Measurements from ENCODE around the gene CYB5R3.
"Not testable (repeated sequence)": the region's sequence is repeated elsewhere in the genome, so short reads cannot be mapped to it uniquely, and the experiment has no call there.

Gene CYB5R3

DNA sequence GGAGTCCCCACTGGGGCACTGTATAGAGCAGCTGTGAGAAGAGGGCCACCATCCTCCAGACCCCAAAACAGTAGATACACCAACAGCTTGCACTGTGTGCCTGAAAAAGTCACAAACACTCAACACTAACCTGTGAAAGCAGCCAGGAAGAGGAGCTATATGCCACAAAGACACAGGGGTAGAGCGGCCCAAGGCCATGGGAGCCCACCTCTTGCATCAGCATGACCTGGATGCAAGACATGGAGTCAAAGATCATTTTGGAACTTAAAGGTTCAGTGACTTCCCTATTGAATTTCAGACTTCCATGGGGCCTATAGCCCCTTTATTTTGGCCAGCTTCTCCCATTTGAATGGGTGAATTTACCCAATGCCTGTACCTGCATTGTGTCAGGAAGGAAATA, 29.7 kb upstream of the CYB5R3 start:
- no peak for DNase-seq (ENCODE audit: low spot score)

DNA sequence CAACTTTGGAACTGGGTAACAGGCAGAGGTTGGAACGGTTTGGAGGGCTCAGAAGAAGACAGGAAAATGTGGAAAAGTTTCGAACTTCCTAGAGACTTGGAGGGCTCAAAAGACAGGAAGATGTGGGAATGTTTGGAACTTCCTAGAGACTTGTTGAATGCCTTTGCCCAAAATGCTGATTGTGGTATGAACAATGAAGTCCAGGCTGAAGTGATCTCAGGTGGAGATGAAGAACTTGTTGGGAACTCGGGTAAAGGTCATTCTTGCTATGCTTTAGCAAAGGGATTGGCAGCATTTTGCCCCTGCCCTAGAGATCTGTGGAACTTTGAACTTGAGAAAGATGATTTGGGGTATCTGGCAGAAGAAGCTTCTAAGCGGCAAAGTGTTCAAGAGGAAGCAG, 28.7 kb upstream of the CYB5R3 start:
- DNase-seq (ENCODE audit: low spot score): not testable (repeated sequence)

DNA sequence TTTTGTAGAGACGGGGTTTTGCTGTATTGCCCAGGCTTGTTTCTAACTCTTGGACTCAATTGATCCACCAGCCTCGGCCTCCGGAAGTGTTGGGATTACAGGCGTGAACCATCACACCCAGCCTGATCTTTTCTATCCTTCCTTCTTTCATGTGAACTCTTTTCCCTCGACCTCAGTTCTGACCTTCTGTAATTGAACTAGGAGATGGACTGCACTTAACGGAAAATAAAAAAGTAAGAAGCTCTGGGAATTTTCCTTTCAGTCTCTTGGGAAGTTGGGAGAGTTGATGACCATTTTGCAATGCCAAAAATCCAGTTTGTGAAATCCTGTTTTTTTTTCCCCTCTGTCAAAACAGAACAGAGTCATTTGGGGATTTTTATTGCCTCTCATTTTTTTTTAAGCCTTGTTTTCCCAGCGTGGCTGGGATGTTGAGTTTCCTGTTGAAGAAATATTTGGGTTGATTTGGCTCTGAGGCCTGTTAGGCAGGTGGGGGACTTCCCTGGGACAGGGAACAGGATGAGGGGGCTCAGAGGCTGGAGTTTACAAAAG, 26.9 kb upstream of the CYB5R3 start:
- no peak for DNase-seq (ENCODE audit: low spot score)

DNA sequence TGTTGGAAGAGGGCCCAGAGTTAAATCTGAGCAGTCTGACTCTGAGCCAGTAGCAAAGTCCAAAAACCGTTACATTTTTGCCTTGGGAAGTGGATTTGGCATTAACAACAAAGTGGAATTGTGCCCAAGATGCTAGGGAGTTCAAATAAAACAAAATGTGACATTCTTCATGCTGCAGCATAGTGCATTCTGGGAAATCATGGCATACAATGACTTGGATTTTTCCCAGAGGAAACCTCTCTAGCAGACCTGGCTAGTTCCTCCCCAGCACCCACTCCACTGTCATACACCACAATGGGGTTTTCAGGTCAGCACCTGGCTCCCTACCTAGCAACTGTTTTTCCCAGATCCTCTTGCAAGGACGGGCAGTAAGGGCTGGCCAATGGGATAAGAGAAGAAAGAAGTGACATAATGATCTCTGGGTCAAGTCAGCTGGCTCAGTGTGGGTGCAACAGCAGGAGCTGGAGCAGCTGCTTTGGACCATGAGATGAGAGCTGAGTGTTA, 24.8 kb upstream of the CYB5R3 start:
- DNase-seq (ENCODE audit: low spot score): no peak

DNA sequence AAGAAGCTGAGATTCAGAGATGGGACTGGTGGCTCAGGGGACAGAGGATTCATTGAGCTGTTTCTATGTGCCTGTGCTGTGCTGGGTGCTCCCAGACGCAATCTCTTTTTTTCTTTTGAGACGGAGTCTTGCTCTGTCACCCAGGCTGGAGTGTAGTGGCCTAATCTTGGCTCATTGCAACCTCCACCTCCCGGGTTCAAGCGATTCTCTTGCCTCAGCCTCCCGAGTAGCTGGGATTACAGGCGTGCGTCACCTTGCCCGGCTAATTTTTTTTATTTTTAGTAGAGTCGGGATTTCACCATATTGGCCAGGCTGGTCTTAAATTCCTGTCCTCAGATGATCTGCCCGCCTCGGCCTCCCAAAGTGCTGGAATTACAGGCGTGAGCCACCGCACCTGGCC, 23.9 kb upstream of the CYB5R3 start:
- DNase-seq (ENCODE audit: low spot score): not testable (repeated sequence)

DNA sequence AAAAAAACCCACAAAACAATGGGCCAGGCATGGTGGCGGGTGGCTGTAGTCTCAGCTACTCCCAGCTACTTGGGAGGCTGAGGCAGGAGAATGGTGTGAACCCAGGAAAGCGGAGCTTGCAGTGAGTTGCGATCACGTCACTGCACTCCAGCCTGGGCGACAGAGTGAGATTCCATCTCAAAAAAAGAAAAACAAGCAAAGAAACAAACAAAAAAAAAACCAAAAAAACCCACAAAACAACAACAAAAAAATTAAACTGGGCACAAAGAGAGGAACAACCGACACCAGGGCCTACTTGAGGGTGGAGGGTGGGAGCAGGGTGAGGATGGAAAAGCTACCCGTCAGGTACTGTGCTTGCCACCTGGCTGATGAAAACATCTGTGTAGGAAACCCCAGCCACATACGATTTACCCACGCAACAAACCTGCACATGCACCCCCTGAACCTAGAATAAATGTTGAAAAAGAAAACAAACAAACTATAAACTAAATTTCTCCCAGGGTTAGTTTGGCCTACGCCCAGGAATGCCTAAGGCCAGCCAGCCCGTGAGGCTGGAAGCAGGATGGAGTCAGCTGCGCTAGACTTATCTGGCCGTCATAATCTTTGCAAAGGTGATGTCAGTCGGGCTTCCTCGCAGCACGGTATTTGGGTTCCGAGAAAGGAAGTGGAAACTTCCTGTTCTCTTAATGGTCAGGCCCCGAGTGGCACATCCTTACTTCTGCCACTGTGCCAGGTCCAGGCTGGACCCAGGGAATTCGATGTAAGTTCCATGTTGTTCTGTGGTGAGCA, 21.9 kb upstream of the CYB5R3 start:
- no peak for DNase-seq (ENCODE audit: low spot score)

DNA sequence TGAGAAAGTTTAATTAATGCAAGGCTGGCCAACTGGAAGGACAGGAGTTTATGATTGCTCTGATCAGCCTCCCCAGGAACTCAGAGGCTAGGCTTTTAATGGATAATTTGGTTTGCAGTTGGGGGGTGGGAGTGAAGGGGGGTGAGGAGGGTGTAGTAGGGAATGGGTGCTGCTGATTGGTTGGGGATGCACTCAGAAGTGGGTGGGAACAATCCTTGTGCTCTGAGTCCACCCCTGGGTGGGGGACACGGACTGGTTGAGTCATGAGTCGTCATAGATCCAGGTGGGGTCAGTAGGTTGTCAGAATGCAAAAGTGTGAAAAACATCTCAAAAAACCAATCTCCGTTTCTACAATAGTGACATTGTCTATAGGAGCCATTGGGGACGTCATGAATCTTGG, 20.9 kb upstream of the CYB5R3 start:
- no peak for DNase-seq (ENCODE audit: low spot score)

DNA sequence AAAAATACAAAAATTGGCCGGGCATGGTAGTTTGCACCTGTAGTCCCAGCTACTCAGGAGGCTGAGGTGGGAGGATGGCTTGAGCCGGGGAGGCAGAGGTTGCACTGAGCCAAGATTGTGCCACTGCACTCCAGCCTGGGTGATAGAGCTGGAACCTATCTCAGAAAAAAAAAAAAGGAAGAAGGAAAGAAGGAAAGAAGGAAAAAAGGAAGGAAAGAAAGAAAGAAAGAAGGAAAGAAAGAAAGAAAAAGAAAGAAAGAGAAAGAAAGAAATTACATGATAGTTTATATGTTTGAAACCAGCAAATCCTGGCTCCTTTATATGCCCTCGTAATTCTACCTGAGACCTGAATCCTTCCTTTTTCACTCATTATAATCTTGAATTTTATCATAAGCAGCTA, 17.2 kb upstream of the CYB5R3 start:
- not testable (repeated sequence) for DNase-seq (ENCODE audit: low spot score)

DNA sequence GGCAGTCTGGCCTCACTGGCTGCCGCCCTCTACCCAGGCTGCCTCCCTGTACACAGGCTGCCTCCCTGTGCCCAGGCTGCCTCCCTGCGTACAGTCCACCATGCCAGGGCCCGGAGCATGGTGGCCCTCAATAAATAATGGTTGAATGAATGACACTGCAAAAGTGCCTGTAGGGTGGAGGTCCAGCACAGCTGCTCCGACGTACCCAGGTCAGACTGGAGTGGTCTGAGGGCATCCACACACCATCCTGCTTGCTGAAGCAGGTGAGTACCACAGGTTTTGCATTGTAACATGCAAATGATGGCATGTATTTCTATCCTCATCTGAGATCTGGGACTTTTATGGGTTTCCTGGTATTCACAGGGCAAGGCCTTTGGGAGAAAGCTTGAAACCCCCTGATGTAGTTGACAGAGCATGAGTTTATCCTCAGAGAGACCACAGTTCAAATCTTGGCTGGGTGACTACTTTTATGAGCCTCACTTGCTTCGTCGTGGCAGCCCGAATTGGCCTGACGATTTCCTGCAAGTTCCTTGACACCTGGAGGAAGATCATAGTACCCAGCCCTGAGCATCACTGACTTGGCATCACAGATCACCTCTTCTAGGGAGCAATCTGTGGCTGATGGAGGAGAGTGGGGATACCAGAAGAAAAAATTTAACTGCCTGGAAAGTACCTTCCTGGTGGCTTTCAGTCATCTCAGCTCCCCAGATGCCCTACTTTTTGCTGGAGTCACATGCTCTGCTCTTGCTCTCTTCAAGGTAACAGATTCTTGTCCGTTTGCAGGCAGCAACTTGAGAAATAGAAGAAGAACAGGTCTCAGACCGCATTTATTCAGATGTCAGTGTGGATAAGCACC, 16.0 kb upstream of the CYB5R3 start:
- DNase-seq (ENCODE audit: low spot score): peak; percentile 54

DNA sequence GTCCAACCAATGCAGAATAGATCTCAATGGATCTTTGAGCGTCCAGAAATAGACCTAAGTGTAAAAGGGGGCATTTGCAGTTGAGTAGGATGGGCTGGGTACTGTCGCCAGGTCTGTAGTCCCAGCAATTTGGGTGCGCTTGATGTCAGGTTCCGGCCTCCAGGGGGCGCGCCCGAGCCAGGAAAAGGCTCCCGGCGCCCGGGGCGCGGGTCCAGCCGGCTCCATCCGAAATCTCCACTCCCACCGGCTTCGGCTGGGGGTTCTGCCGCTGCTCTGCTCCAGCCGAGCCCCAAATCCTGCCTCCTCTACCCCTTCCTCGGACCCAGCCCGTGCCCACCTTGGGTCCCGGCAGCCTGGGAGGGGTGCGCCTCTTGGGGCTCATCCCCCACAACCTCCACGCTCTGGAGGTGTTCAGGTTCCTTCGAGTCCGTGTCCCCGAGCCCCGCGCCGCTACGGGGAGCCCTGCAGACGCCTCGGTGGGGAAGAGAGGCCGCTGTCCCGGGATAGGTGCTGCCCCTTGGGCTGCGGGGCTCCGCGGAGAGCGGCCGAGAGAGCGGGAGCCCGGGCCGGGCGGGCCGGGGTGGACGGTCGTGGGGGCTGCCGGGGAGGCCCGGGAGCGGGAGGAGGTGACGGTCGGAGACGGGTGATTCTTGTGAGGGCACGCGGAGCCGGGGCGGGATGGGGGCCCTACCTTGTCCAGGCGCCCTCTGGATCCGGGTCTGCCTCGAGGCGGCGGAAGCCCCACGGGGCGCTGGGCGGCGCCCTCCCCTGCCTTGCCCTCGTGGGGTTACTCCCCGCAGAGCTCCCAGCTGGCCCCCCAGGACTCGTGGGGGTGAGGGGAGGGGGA, 13.0 kb upstream of the CYB5R3 start:
- DNase-seq (ENCODE audit: low spot score): peak; percentile 85

DNA sequence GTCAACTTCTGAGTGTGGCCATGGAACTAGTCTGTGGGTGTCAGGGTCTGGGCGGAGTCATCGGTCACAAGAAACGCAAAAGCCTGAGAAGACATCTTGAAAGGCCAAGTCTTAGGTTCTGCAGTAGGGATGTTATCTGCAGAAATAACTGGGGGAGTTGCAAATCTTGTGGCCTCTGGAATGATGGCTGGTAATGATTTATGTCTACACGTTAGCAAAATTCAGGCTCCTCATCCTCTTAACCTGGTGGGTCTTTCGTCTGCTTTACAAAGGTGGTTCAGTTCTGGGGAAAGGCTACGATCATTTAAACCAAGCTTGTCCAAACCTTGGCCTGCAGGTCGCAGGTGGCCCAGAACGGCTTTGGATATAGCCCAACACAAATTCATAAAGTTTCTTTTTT, 7.4 kb upstream of the CYB5R3 start:
- no peak for DNase-seq (ENCODE audit: low spot score)

DNA sequence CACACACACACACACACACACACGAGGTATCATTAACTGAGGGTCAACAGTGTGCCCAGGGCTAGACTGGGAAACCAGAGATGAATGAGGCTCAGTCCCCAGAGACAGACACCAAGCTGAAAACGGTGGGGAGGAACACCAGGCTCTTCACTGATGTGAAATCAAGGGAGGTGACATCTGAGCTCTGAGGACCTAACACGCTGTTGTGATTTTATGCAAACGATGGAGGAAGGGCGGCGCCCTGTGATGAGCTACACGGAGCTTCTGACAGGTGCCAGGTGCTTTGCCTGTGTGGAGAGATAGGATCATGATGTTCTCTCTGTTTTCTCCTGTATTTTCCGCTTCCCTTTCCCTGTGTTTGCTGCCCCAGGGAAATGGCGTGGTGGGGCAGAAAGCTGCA, 6.5 kb upstream of the CYB5R3 start:
- DNase-seq (ENCODE audit: low spot score): peak; percentile 91

DNA sequence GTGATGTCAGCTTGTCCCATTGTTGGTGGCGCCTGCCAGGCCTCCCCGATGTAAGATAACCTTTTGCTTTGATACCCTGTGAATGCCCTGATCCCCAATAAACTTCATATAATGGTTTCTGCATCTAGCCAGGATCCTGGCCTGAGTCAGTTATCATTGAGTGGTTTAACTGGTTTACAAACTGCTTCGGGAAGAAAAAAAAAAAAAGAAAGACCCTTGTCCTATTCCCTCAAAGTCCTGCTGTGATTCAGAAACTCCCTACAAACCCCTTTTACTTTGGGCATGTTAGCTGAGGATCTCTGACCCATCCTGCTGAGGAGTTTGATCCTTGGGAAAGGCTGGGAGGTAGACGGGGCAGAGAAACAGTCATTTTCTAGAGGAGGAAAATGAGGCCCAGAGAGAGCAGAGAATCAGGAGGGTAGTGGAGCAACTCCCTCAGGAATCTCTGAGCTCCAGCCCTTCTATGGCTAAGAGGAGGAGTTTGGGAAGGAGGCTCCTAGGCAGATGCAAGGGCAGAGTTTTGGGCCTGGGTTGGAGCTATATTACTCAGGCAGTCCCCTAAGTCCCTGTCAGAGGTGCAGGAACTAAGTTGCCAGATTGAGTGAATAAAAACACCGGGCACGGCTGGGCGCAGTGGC, 5.4 kb upstream of the CYB5R3 start:
- DNase-seq (ENCODE audit: low spot score): no peak

DNA sequence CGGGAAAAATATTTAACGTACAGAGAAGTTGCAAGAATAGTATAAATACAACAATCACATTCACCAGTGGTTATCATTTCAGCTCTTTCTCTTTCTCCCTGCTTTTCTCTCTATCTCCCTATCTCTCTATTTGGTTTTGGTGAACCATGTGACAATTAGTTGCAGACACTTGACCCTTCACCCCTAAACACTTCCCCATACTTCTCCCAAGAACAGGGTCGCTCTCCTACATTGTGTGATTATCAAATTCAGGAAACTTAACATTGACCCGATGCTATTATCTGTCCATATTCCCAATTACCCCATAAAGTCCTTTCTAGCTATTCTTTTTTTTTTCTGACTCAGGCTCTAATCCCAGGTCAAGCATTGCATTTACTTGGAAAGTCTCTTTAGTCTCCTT, 4.8 kb upstream of the CYB5R3 start:
- no peak for DNase-seq (ENCODE audit: low spot score)

DNA sequence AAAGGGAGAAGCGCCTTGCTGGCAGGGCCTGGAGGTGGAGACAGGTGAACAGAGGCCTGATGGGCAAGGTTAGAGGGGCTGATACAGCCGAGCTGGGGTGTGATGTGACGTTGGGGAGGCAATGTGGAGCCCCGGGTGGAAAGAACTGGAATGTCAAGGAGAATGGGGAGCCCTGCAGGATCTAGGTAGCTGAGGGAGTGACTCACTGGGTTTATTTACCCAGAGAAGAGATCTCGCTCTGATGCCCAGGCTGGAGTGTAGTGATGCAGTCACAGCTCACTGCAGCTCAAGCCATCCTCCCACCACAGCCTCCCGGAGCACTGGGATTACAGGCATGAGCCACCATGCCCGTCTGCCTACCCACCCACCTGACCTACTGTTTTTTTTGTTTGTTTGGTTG, 1.9 kb upstream of the CYB5R3 start:
- no peak for DNase-seq (ENCODE audit: low spot score)

DNA sequence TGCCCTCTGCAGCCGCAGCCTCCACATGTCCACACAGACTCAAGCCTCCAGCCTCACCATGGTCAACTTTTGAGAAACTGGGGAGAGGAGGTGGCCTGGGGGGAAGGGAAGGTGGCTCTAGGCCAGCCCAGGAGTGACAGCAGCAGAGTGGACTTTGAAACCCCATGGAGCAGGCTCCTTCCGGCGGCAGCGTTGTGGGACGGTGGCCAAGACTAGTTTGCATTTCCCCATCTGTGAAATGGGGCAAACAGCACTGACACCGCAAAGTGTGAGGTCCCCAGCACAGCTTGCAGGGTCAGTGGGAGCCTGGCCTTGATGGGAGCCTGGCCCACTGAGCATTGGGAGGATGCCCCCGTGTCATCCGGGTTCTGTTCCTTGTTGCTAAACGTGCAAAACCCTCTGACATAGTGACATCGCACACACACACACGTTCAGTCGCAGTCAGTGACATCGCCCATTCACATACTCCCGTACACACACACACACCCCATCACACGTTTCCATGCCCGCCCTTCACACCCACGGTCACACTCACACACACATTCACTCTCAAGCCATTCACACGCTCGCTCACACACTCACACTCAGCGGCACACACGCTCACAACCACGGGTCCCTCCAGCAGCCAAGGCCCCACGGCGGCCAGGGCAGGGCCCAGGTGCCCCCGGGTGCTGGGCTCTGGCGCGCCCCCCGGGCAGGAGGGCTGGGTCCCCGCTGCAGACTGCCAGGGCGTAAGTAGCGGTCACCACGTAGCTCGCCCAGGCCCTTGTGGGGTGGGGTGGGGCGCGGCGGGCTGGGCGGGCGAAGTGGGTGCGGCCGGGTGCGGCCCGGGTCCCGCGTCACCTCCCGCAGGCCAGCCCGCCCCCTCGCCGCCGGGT, 585 bp downstream of the CYB5R3 start:
- peak; percentile 36 for DNase-seq (ENCODE audit: low spot score)

DNA sequence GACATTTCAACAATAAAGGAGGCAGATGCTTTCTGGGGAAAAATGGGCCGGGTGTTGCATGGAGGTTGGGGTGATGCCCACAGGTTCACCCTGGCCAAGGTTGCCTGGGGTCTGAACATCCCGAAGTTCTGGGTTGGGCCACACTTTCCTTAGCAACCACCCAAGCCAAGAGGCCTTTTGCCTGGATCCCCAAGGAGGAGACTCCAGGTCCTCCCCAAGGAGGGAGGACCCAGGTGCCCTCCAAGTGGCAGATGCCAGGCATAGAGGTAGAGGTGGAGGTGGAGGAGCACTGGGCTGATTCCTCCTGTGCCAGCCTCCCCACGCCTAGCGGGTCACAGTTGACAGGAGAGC, 1.2 kb downstream of the CYB5R3 start:
- no peak for DNase-seq (ENCODE audit: low spot score)

DNA sequence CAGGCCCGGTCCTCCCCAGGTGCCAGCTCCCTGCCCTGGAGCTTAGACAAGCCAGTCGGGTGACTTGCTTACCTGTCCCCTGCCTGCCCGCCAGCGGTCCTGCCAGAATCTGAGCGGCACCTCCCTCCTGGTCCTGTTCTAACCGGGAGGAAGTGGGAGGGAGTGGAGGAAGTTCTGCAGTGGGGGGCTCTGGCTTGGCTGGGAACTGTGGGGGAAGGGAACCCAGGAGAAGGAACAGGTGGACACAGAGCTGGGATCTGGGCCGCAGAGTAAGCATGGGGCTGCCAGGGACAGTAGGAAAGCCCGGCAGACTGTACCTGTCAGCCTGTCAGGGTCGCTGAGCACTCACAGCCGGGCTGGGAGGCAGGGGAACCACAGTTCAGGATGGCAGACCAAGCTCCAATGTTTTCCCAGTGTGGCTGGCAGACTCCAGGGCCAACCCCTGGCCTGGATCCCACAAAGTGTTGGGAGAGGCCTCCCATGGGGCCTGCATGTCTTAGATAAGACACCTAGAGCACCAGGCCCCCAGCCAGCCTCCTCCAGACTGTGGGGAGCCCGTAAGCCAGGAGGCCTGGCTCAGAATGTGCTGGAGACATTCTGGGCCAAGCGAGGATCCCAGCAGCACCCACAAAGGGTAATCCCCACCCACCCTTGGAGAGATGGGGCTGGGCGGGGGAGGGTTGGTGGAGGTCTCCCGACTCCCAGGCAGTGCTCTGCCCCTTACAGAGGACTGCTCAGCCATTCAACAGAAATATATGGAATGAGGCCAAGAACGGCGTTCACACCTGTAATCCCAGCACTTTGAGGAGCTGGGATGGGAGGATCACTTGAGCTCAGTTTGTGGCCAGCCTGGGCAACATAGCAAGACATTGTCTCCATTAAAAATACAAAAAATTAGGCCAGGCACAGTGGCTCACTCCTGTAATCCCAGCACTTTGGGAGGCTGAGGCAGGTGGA, 2.3 kb downstream of the CYB5R3 start:
- DNase-seq (ENCODE audit: low spot score): no peak

DNA sequence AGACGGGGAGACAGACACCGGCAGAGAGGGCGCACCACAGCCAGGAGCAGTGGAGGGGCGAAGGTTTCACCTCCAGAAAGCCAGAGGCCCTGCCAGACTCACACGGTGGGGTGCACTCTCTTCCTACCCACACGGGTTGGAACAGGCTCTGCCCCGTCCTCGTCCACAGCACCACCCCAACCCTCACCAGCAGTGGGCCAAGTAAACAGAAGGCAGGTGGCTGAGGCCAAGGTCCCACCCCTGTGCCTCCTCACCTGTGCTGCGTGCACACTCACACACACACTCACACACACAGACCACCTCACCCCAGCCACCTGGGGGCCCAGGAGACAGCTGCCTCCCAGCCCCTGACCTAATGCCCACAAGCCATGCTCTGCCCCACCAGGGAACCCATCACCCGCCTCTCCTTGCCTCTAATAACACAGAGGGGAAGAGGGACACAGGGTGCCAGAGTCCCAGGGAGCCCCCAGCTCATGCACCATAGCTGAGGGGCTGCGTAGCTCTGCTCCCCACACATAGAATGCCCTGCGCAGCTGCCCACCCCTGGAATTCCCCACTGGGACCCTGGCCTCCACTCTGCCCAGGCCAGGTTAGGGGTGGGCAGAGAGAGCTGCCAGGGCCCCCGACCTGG, 3.1 kb downstream of the CYB5R3 start:
- DNase-seq (ENCODE audit: low spot score): no peak

Data from germinal center (tissue), 1 donor.